Kidney (tissue), 14 donors: Measurements from ENCODE around the gene GAL3ST1. TPM values are rescaled to one million over a fixed set of nuclear protein-coding genes. Genes with fewer than 3 reads are reported as not detected.
A peak's percentile ranks its signal among the peaks of the same experiment; 100 is the strongest.

Experiments
- DNase-seq, 5 donors: peaks; one replicate each; pipeline ENCODE4 v3.0.0-alpha.2; 2013 to 2020
- FAIRE-seq: peaks from 2 replicates; lab custom pipeline; 2012; peaks lifted over from hg19 to GRCh38; lab: Jason Lieb, UNC
- H3K27ac ChIP-seq, 2 donors: one replicate each; pipeline ENCODE4 v1.7.0; 2013; ENCODE audit warnings: low read depth in 2 of 2, low read length in 2 of 2, inconsistent platforms in 1 of 2
- H3K27me3 ChIP-seq: one replicate; pipeline ENCODE4 v1.7.1; 2013; ENCODE audit warnings: low read length, inconsistent platforms; ENCODE audit not compliant: control insufficient read depth, insufficient read depth
- H3K36me3 ChIP-seq, 3 donors: one replicate each; pipeline versions ENCODE4 v1.7.0 to v1.7.1; 2013; ENCODE audit warnings: low read length in 3 of 3, control low read depth in 1 of 3, inconsistent platforms in 1 of 3; ENCODE audit not compliant: insufficient read depth in 3 of 3, control insufficient read depth in 2 of 3
- H3K4me1 ChIP-seq, 3 donors: one replicate each; pipeline versions ENCODE4 v1.7.0 to v1.7.1; 2013; ENCODE audit warnings: low read length in 3 of 3, inconsistent platforms in 1 of 3, low read depth in 1 of 3; ENCODE audit not compliant: control insufficient read depth in 2 of 3, insufficient read depth in 2 of 3
- H3K4me3 ChIP-seq, 3 donors: one replicate each; pipeline versions ENCODE4 v1.7.0 to v1.8.1; 2013; ENCODE audit warnings: low read length in 3 of 3, control low read depth in 1 of 3, inconsistent platforms in 1 of 3
- H3K9ac ChIP-seq, 3 donors: one replicate each; pipeline versions ENCODE4 v1.7.0 to v1.7.1; 2013; ENCODE audit warnings: low read length in 3 of 3, control low read depth in 1 of 3, inconsistent platforms in 1 of 3
- H3K9me3 ChIP-seq, 3 donors: one replicate each; pipeline versions ENCODE4 v1.7.0 to v1.7.1; 2013; ENCODE audit warnings: low read length in 3 of 3, control low read depth in 1 of 3, inconsistent platforms in 1 of 3; ENCODE audit not compliant: control insufficient read depth in 2 of 3, insufficient read depth in 1 of 3
- CTCF ChIP-seq: IDR thresholded peaks from 3 replicates; pipeline ENCODE4 v1.5.1; 2012; ENCODE audit warnings: mild to moderate bottlenecking, moderate library complexity, borderline replicate concordance; ENCODE audit not compliant: insufficient read depth; ENCODE audit errors: extremely low read depth
- intact Hi-C: fragments of 100-400 bp; cut with DNase I; formaldehyde crosslinking; loops from one replicate; pipeline ENCODE4 v1.11.1; 2022
- polyA plus RNA-seq: library from polyadenylated mRNA; stranded (reverse); fragments of 350-450 nt; fragmentation: Illumina TruSeq; extraction: RNeasy Lipid Tissue Mini Kit (QIAGEN cat#74804); gene quantifications from one replicate; pipeline ENCODE4 v1.2.3, GENCODE V29; 2014; ENCODE audit warnings: low read depth, low replicate concordance; ENCODE audit not compliant: insufficient read depth
- total RNA-seq: library from RNA; stranded (reverse); fragmentation: NEBNext Ultra II Directional; extraction: Animal tissue kit (Norgen Biotek cat#: 25700); gene quantifications from one replicate; pipeline ENCODE4 v1.2.1, GENCODE V29; 2021
- donor health status: control.
- donor health status: control.
- donor health status: control.
- donor health status: control.
- donor health status: control.
- donor health status: DM: yes; HTN: yes; CAD: no.
- donor health status: Normal renal cell carcinoma (clear cell type).

The GAL3ST1 gene
- total and polyA plus RNA-seq, 2 donors from 2014 or later = 16.1 to 34.3 TPM

- H3K9ac ChIP-seq = no peak overlapping the region
- no peak for FAIRE-seq
- DNase-seq = peak in 4 of 5 donors; percentile 6 to 35 (median 18)
- intact Hi-C loops = no loop called here
- no peaks in the 10 kb centered on the region for H3K27me3 ChIP-seq
- H3K4me1 ChIP-seq = no peaks in the 10 kb centered on the region
- H3K9me3 ChIP-seq = no peaks in the 10 kb centered on the region
- no peak for TF ChIP-seq CTCF
- H3K4me3 ChIP-seq = no peak overlapping the region
- no peaks in the 10 kb centered on the region for H3K36me3 ChIP-seq
- H3K27ac ChIP-seq = no peak overlapping the region
These were observed 57.7 kb downstream of the GAL3ST1 start for GRCh38 chr22:30516731-30517130.

GRCh38 chr22:30516273-30516672 lies 58.2 kb downstream of the GAL3ST1 start:
- TF ChIP-seq CTCF = no peak
- intact Hi-C loops = no loop called here
- no peak overlapping the region for H3K4me3 ChIP-seq
- no peak overlapping the region for H3K9ac ChIP-seq
- no peaks in the 10 kb centered on the region for H3K27me3 ChIP-seq
- H3K9me3 ChIP-seq = no peaks in the 10 kb centered on the region
- no peak overlapping the region for H3K27ac ChIP-seq
- peak in 1 of 5 donors; percentile 12 for DNase-seq
- no peaks in the 10 kb centered on the region for H3K36me3 ChIP-seq
- no peak for FAIRE-seq
- H3K4me1 ChIP-seq = no peaks in the 10 kb centered on the region

DNA sequence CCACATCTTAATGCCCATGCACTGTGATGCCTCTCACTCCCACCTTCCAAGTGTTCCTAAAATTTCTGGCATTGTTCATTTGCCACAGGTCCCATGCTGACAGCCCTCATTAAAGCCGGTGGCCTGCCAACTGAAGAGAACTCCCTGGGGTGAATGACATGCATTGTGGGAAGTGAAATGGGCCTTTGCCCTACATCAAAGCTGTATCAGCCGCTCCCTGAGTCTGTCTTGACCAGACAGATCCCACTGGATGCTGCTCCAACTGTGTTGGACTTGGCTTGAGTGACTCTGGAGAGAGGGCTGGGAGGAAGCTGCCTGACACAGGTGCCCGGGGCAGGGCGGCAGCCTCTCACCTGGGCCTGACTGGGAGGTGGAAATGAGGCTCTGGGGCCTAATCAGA lies 60.2 kb downstream of the GAL3ST1 start:
- intact Hi-C loops = no loop called here
- no peaks in the 10 kb centered on the region for H3K27me3 ChIP-seq
- TF ChIP-seq CTCF = no peak

DNA sequence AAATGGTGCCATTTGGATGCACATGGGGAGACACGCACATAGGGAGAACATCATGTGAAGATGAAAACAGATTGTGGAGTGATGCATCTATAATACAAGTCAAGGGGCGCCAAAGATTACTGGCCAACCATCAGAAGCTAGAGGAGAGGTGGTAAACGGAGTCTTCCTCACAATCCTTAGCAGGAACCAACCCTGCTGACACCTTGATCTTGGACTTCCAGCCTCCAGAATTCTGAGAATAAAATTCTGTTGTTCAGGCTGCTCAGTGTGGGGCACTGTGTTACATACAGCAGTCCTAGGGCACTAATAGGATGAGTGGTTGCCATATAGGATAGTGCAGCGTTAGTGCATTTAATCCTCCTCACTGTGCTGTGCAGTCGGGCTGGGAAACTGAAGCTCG lies 61.0 kb downstream of the GAL3ST1 start:
- intact Hi-C loops = no loop called here
- H3K4me3 ChIP-seq = no peak overlapping the region
- no peak for TF ChIP-seq CTCF
- H3K27ac ChIP-seq = no peak overlapping the region
- no peaks in the 10 kb centered on the region for H3K36me3 ChIP-seq
- H3K9ac ChIP-seq = no peak overlapping the region
- DNase-seq (peak in 1 of 5 donors; percentile 1), FAIRE-seq (no peak)
- H3K27me3 ChIP-seq = no peaks in the 10 kb centered on the region
- no peaks in the 10 kb centered on the region for H3K9me3 ChIP-seq
- H3K4me1 ChIP-seq = no peaks in the 10 kb centered on the region

More for the DNA sequence above, 60.2 kb downstream of the GAL3ST1 start:
- DNase-seq (no peak), FAIRE-seq (no peak)
- Histone ChIP-seq H3K36me3 (no peaks in the 10 kb centered on the region), H3K9ac (no peak overlapping the region), H3K4me3 (no peak overlapping the region), H3K4me1 (no peaks in the 10 kb centered on the region), H3K27ac (no peak overlapping the region), H3K9me3 (no peaks in the 10 kb centered on the region)
